NCI-H1930 (cell line): ENCODE measurements around the gene GLCE.
"Not testable (repeated sequence)": the region's sequence is repeated elsewhere in the genome, so short reads cannot be mapped to it uniquely, and the experiment has no call there.

Source experiments
- DNase-seq, 2 experiments: peaks; one replicate each; lab custom pipeline; 2025; lab: John Stamatoyannopoulos, UW

The GLCE gene

GRCh38 chr15:69299451-69299886 is 139.0 kb downstream of the GLCE start:
- DNase-seq: no peak

- DNase-seq: no peak
Measured at GRCh38 chr15:69299943-69300588, 139.6 kb downstream of the GLCE start.

GRCh38 chr15:69301101-69301500 is 140.7 kb downstream of the GLCE start:
- not testable (repeated sequence) for DNase-seq

- not testable (repeated sequence) for DNase-seq
Measured at GRCh38 chr15:69302087-69302486, 141.7 kb downstream of the GLCE start.

- DNase-seq: no peak
Measured at GRCh38 chr15:69302929-69303328, 142.5 kb downstream of the GLCE start.

- DNase-seq: no peak
Measured at GRCh38 chr15:69303337-69304181, 143.1 kb downstream of the GLCE start.

GRCh38 chr15:69304182-69304545 is 143.7 kb downstream of the GLCE start:
- DNase-seq: no peak

- DNase-seq: no peak
Measured at GRCh38 chr15:69305204-69305931, 144.9 kb downstream of the GLCE start.

GRCh38 chr15:69305933-69306568 is 145.6 kb downstream of the GLCE start:
- DNase-seq: no peak

GRCh38 chr15:69307939-69308338 is 147.5 kb downstream of the GLCE start:
- no peak for DNase-seq

- no peak for DNase-seq
Measured at GRCh38 chr15:69308949-69309348, 148.5 kb downstream of the GLCE start.

- DNase-seq: no peak
Measured at GRCh38 chr15:69311319-69311721, 150.9 kb downstream of the GLCE start.

- DNase-seq: no peak
Measured at GRCh38 chr15:69313432-69314000, 153.1 kb downstream of the GLCE start.

GRCh38 chr15:69314131-69314530 is 153.7 kb downstream of the GLCE start:
- DNase-seq: no peak

- DNase-seq: no peak
Measured at GRCh38 chr15:69314736-69315135, 154.3 kb downstream of the GLCE start.

- no peak for DNase-seq
Measured at GRCh38 chr15:69315402-69316110, 155.1 kb downstream of the GLCE start.

- DNase-seq: no peak
Measured at GRCh38 chr15:69316291-69316690, 155.9 kb downstream of the GLCE start.

GRCh38 chr15:69317392-69317841 is 157.0 kb downstream of the GLCE start:
- no peak for DNase-seq

- DNase-seq: no peak
Measured at GRCh38 chr15:69318033-69318432, 157.6 kb downstream of the GLCE start.

GRCh38 chr15:69319384-69320375 is 159.2 kb downstream of the GLCE start:
- no peak for DNase-seq
